ENCODE results near the gene SLC9B2. TPM values are rescaled to one million over a fixed set of nuclear protein-coding genes. Genes with fewer than 3 reads are reported as not detected.

SLC9B2 gene
- total and polyA plus RNA-seq, 2 experiments from 2014 or later = 4.4 to 13.0 TPM

DNA sequence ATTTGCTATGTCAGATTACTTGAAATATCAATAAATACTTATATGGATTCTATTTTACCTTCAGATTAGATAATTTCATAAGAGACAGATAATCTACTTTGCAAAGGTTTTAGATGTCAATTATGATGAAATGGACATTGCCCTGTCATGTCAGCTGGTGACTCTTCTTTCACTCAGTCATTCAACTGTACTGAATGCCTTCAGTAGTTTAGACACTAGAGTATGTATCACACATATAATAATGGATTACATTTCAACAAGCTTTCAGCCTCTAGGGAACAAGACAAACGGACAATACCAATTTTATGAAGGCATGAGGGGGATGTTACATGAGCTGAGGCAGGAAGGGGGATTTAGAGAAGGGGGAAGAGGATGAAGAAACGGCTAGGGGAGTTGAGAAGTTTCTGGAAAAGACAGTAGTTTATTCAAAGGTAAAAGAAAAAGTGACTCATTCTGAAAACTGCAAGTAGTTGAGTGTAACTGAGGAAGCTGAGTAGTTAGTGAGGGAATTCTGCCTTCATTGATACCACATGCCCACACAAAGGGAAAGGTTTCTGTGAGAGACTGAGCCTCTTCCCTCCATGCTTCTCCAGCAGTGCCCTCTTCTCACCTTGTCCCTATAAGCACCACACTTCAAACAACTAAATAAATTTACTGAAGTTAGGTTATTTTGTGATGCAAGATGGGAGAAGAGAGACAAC lies 25.7 kb downstream of the SLC9B2 start (continued):
- TF ChIP-seq ZNF462 (CRISPR knock-in tag; IDR thresholded peaks at IDR 0.05) = no peak
- no peak for TF ChIP-seq POLR2AphosphoS5 (IDR thresholded peaks at IDR 0.05; ENCODE audit: low read depth)
- TF ChIP-seq EZH2phosphoT487 (IDR thresholded peaks at IDR 0.05; ENCODE audit: unreplicated experiment) = no peak
- TF ChIP-seq CREB1 (CRISPR knock-in tag; IDR thresholded peaks at IDR 0.05; ENCODE audit: low read depth) = no peak
- TF ChIP-seq CTCF (conservative IDR thresholded peaks at IDR 0.05; ENCODE audit: low read depth in 2 of 2) = no peak
